Muscle of arm (tissue), 12 donors: ENCODE results near the gene ABHD12B. TPM values are rescaled to one million over a fixed set of nuclear protein-coding genes. Genes with fewer than 3 reads are reported as not detected.
A peak's percentile ranks its signal among the peaks of the same experiment; 100 is the strongest.

Experiments
- DNase-seq: peaks from one replicate; pipeline ENCODE4 v3.0.0-alpha.2; 2013
- polyA plus RNA-seq, 12 donors: library from polyadenylated mRNA; unstranded; fragments of 120-200 nt; gene quantifications; one replicate each; pipeline ENCODE4 v1.2.1, GENCODE V29; 2013; ENCODE audit not compliant: insufficient read length in 12 of 12

Gene ABHD12B
- polyA plus RNA-seq, 12 donors = 0.64 to 2.8 (median 1.4) TPM; not detected in 2

DNA sequence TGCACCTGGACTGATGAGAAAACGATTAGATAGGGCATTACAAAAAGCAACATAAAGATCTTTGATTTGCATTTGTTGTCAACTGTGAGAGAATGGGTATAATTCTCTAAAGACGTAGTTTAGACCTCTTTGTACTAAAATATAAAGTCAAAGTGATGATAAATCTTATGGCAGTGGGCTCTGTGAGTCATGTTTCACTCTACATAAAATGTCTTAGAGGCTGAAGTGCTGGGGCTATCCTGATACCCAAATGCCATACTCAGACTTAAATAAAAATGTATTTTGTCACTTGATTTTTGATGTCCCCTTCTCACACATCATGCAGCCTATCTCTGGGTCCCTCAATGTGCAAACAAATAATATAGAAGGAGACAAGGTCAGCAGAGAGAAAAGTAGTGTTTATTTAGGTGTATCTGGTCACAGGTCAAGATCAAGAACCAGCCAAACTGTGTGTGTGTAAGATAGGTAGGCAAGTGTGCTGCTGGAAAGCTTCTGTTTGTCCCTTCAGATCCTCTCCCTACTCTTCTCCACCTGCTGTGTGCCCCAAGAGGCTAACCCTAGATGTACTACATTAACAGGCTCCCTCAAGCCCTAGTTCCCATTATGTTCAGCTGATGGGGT is 33.9 kb upstream of the ABHD12B start:
- DNase-seq = no peak

DNA sequence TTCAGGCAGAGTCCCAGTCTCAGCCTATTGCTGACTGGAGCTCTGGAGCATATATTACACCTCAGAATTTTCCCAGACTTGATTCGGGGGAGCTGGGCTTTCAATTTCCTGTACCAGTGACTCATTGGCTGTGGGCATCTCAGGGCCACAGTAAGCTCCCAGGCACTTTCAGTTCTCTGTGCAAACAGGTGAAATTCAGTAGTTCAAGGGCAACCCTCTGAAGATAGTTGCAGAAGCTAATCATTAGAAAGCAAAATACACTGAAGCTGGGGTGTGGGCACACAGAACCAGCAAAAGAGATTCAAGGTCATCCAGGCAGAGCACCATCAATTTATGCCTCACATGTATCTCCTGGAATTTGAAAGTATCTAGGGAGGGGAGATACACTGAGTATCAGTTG is 32.8 kb upstream of the ABHD12B start:
- no peak for DNase-seq

DNA sequence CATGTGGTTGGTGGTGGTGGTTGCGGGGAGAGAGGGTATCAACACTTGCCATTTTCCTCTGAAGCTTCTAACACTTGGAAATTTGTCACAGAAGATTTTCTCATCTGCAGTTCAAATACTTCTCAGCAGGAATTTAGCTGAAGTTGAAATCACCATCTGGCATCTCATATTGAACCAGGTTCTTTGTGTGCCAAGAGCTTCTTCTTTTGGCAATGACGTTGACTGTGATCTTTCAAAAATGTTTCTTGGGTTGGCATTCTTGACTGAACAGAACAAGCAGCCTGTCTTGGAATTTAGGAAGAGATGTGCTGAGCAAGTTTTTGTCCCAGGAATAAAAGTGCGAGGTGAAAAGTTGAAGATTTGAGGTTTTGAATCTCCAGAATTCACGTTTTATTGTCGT is 32.2 kb upstream of the ABHD12B start:
- DNase-seq = no peak

DNA sequence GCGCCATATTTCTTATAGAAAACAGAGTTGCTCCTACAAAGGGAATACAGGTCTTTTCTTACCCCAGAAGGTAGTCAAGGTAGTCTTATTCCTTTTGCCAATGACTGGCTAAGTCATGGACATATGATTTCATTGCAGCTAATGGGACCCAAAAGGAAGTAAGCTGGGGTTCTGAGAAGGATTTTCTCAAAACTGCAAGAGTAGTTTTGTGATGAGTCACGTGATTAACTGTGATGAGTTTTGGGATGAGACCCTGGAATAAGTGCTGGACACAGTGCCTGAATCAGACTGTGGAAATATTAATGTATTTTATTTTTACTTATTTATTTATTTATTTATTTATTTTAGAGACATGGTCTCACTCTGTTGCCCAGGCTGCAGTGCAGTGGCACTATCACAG is 27.5 kb upstream of the ABHD12B start:
- no peak for DNase-seq

DNA sequence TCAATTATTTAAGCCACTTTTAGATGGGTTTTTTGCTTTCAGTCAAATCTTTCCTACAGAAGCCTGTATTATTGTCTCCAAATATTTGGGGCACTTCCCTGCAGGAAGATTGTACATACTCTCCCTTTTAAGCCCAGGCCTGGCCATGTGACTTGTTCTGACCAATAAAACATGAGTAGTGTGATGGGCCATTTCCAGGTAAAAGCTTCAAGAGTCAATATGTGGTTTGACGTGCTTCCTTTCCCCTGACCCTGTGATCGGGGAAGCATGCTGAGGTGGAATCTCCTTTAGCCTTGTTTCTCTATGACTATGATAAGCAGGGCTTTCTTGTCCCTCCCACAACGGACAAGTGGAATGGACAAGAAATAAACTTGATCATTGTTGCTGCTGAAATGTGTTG is 26.7 kb upstream of the ABHD12B start:
- DNase-seq = no peak

DNA sequence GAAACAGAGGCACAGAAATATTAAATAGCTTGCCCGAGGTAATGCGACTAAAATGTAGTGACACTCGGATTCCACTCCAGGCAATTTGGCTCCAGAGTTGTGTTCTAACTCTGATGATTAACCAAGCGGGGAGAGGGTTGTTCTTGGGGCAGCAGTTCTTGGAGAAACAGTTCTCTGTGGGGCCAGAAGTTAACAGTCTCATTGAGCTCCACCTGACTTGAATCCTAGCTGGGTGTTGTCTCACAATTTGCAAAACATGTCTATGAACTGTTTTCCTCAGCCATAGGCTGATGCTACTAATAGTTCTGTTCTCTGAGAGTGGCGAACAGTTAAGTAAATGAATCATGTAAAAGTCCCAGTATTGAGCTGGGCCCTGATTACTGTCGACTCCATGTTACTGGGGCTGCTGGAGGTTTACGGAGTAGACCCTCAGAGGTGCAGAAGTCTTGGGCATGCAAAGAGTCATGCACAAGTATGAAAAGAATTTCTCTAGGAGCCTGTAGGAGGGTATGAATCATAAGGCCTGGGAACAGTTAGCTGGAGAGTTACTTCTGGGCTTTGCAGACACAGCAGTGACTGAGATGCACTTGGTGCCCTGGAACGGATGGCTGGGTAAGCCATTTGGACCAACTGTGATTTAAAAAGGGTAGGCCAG is 25.5 kb upstream of the ABHD12B start:
- no peak for DNase-seq

DNA sequence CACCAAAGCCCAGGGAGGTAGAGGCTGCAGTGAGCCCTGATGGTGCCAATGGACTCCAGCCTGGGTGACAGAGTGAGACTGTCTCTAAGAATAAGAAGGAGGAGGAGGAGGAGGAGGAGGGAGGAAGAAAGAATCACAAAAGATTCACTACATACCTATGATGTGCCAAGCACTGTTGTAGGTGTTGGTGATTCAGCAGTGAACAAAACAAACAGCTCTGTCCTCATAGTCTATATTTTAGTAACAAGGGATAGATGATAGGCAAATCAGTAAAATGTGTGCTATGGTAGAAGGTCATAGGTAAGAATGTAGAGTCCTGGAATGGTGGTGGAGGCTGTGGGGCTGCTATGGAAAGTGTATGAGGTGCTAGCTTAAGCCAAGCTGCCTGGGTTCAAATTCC is 18.0 kb upstream of the ABHD12B start:
- no peak for DNase-seq

DNA sequence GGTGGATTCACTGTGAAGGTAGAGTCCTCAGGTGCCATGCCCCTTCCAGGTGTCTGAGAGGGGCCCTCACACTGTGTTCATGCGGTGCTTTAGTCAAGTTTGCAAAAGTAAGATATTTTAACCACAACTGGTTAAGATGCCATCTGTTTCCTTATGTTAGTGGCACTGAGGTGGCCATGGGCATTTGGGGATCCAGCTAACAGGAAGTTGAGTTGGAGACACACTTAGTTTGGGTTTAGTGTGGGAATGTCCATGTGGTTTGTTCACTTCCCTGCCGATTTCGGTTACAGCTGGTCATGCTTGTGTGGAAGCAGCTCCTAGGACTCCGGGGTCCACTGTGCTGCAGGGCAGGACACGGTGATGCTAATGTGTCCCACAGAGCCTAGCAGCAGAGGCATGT is 17.3 kb upstream of the ABHD12B start:
- DNase-seq = no peak

DNA sequence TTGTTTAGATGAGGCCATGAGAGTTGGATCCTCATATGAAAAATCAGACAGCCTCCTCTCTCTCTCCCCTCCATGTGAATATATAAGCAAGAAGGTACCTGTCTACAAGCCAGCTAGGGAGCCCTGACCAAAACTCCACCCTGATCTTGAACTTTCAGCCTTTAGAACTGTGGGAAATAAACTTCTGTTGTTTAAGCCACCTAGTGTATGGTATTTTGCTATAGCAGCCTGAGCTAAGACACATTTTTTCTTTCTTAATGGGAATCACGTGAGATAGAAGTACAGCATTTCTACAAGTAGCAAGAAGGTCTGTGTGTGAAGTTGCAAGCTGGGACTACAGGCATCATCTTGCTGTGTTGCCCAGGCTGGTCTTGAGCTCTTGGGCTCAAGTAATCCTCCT is 16.3 kb upstream of the ABHD12B start:
- no peak for DNase-seq

DNA sequence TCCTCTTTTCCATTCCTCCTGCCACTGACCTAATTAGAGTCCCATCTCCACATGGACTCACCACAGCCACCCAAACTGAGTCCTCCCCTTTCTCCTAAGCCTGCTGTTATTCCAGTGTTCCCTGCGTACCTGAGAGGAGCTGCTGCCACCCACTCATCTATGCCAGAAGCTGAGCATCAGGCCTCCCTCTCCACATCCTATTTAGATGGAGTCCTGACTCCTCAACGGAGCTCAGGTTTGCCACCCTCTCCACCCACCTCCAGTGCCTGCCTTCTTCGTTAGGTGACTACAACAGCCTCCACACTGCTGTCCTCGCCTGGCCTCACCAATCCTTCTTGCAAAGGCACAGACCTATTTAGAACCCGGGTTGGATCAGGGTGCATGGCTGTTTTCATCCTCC is 15.2 kb upstream of the ABHD12B start:
- no peak for DNase-seq

DNA sequence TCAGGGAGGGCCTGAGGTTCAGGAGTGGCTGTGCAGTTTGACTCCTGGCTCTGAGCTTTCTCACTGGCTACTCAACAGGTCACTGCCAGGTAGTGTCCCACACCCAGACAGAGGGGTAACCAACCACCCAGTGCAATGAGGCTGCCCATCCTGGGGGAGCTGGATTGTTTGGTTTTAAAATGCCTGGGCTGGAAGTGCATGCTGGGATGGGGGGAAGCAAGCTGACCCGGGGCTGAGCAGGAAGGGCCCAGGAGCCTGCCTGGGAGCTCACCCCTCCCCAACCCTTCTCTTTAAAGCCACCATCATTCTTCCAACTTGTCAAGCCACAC is 12.6 kb upstream of the ABHD12B start:
- no peak for DNase-seq

DNA sequence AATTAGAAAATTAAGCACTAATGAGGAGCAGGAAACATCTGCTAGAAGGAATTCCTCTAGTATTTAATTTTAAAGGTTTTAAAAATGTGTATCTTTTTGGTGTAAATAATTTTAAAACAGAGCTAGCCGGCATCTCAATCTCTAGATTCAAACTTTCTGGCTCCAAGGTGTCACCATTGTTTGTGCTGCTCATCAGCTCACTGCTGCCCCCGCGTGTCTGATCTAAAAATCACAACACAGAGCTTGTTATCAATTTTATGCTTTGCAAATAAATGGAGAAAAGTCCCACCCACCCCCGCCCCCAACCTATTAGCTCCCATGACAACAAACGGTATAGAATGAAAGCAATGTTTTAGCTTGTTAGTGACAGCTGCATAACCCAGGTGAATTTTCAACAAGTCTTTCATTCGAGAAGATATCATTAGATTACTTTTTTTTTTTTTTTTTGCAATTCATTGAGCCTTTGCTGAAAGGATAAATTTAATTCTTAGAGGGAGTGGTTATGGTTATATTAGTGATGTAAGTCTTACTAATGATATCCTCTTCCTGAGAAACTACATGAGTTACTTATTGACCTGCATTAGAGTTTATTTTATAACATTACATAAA is 11.3 kb upstream of the ABHD12B start:
- DNase-seq = peak; percentile 88

DNA sequence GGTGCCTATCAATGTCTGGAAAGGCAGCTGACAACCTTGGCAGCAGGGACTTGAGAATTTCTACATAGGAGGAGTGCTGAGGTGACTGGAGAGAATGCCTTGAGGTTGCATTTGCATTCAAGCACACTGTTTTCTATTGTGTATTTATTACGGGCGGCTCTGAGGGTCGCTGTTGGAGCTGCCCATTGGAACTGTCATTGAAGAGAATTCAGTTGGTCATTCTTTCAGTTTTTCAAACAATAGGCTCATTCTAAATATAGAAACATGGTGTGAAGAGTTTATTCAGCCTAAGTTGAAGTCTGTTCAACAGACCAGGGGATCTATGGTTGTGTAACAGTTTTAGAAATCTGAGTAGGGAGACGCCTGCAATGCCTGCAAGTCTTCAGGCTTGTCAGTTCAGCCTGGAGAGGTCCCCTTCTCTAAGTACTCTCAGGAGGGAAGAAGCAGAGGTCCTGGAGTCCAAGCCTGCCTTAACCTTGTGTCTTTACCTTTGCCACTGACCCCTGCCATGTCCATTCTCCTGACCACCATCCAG is 9.8 kb upstream of the ABHD12B start:
- no peak for DNase-seq

DNA sequence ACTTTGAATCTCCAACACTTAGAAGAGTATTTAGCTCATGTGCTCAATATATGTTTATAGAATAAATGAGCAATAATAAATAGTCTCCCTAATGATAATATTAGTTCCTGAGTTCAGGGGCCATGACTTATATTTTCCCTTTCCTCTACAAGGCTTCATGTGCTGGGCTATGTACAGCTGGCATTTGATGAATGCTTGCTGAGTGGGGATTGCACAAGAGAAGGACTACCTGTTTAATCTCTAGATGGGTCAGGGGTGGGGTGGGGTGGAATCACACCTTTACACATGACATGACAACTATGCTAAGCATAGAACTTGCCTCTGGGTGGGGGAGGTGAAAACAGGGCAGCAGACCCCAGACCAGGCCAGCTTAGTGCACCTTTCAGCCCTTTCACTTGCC is 7.6 kb upstream of the ABHD12B start:
- DNase-seq = no peak

DNA sequence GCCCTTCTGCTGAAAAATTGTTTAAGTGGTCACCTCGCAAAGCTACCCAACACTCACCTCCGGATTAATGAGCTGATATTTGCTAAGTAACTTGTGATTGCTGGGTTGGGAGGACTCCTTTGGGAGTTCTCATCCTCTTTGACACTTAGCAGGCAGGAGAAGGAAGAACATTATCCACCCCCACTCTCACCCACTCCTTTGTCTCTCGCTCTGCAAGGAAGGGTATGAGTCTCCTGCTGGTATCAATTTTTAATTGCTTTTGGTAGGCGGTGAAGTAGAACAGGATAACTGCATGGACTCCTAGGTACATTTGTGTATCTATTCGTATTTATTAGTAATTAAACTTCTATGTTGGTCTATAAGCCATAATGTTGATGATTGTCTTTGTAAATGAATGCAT is 6.9 kb upstream of the ABHD12B start:
- DNase-seq = no peak

DNA sequence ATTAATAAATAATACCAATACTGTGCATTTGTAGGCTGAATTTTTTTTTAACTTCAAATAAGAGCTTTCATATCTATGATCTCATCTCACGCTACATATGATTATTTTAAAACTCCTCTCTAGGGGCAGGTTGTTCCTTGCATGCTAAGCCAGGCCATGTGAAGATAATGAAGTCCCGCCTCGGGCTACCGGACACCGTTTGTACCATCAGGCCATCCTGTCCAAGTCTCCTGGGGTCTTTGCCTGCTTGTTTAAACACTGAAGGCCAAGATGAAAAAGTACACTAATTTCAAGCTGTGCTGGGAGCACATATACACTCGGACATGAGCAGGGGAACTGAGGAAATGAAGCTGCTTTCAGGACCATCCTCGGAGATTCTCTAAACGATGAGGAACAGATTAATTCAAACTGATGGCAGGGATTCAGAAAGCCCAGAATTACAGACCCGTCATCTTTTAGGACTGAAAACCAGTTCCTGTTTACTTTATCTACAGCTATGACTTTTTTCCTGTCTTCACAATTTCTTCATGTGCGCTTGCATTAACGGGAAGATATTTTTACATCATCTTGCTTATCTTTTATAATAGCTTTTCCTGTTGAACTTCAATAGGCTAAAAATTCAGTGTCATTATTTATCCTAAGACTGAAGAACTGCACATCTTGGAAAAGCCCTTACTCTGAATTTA is 6.3 kb upstream of the ABHD12B start:
- DNase-seq = no peak

DNA sequence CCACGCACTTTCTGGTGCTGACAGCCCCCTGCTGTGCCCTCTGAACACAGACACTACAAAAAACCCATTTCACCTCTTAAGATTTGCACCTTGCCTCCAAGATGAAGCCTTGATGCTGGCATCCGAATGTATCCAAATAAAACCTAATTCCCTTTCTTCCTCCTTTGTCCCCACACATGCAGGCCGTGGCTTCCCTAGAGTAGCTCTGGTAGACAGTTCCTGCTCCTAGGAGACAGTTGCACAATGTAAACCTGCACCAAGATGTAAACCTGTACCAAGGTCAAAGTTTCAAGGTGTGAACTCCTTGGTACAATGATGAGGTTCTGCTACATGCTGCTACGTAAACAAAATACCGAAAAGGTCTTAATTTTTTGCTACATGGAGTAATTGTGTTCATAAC is 625 bp upstream of the ABHD12B start:
- DNase-seq = no peak

DNA sequence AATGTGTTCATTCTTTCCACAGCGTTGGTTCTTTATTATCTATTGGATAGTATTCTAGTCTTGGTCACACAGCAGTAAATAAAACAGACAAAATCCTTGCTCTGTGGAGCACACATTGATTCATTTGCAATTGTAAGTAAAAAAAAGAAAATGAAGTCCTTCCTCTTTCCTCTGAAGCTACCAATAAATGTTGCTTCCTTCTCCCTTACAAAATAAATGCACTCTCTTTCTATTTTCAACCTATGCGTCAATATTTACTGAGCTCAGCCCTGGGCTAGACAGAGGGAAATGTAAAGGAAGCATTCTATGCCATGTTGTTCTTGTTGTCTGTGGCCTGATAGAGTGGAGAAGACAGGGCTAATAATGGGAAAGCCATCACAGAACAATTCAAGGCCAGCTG is 2.9 kb downstream of the ABHD12B start:
- no peak for DNase-seq

DNA sequence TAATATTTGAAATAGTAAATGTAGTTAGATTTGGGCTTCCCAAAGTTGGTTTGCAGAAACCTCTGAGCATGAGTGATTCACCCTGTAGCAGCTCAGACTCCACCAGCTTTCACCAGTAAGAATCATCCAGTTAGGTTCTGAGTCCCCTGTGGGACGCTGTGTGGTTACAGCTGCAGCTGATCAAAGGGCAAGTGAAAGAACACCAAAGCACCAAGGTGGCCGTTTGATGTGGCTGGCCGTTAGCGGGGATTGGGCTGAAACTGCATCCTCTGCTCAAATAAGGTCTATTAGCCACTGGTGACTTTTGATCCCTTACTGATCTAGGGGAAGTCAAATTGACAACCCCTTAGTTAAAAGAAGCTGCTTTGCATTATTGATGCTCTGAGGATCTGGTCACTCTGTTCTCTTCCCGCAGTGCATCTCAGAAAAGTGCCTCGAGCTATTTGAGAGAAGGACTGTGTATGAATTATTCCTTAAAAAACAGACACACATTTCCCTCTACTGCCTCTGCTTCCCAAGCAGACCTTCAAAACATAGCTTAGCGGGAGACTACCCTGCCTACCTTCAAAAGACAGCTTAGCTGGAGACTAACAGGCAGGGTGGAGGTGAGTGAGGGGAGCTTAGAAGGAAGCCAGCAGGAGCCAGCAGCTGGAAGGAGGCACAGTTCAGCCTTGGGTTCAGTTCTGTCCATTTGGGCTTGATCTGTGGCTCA is 3.7 kb downstream of the ABHD12B start:
- no peak for DNase-seq

DNA sequence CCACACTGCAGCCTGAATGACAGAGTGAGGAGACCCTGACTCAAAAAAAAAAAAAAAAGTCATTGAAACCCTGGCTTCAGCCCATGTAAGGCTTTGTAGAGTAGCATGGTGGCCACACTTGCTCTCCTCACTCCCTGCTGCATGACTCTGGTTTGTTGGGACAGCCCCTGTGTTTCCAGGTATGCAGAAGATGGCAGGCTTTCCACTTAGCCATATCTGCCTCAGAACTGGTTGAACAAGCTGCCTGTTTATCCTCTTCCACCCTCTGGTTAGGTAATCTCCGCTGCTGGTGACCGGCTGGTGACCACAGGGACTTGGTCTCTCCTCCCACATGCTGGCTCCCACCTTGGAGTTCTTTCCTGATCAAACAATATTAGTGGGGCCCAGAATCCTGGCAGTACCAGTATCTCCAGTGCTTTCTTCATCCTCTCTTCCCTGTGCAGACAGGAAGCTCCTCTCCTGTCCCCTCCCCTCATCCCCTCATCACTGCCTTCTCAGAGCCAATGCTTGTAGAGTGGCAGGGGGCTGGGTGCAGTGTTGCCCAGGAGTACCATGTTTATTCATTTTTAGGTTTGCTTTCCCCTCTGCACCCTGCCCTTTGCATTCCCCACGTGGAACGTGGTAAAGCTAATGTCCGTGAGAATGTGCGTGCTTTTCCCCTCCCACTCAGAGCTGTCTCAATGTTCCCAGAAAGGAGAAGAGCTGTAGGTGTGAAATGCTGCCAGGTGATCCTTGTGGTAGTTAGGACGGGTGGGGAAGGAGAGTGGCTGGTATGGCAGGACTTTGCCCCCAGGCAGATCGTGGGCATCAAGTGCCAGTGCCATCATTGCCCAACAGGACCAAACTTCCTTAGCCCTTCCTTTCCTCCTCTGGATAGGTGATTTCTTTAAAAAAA is 11.3 kb downstream of the ABHD12B start:
- DNase-seq = no peak

DNA sequence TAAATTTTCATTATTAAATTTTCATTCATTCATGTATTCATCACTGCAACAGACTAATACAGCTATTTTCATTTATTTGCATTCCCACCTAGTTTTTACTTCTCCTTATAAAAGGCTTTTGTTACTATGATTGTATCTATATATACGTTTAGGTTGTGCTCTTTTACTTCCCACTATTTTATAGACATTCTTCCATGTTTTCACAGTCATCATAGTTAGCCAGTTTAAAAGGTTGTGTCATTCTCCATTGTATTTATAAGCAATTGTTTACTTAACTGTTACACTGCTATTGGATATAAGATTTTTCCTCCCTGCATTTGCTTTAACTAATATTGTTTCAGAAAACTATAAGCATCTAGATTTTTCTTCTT is 12.0 kb downstream of the ABHD12B start:
- no peak for DNase-seq
